Esophagus muscularis mucosa (tissue), 4 donors: ENCODE data around the gene WDR75. TPM values are rescaled to one million over a fixed set of nuclear protein-coding genes. Genes with fewer than 3 reads are reported as not detected.
A peak's percentile ranks its signal among the peaks of the same experiment; 100 is the strongest.

Experiments used
- DNase-seq: peaks from one replicate; pipeline ENCODE4 v3.0.0-alpha.2; 2017; ENCODE audit errors: extremely low spot score
- H3K27ac ChIP-seq, 4 donors: fragments of 200-600 bp; sonication (generic); replicated peaks in 1 of 4; 1 replicate in 3 of 4; 2 replicates in 1 of 4; pipeline ENCODE4 v1.5.1; 2016 to 2019; ENCODE audit warnings: mild to moderate bottlenecking in 1 of 4
- H3K27me3 ChIP-seq, 4 donors: fragments of 200-600 bp; sonication (generic); one replicate each; pipeline versions ENCODE4 v1.5.1 to v1.6.0; 2016 to 2019
- H3K36me3 ChIP-seq, 4 donors: fragments of 200-600 bp; sonication (generic); one replicate each; pipeline ENCODE4 v1.5.1; 2016 to 2019
- H3K4me1 ChIP-seq, 4 donors: fragments of 200-600 bp; sonication (generic); one replicate each; pipeline ENCODE4 v1.5.1; 2016 to 2019
- H3K4me3 ChIP-seq, 4 donors: fragments of 200-600 bp; sonication (generic); 1 replicate in 2 of 4; 2 replicates in 2 of 4; pipeline ENCODE4 v1.5.1; 2016 to 2019; ENCODE audit warnings: mild to moderate bottlenecking in 4 of 4, moderate library complexity in 1 of 4
- H3K9me3 ChIP-seq, 4 donors: fragments of 200-600 bp; sonication (generic); 1 replicate in 3 of 4; 2 replicates in 1 of 4; pipeline ENCODE4 v1.5.1; 2016 to 2019
- EP300 ChIP-seq: sonication (generic); formaldehyde crosslinking; IDR thresholded peaks from one replicate; pipeline ENCODE4 v1.6.1; 2017; ENCODE audit warnings: antibody characterized with exemption
- POLR2A ChIP-seq: fragments of 450-650 bp; IDR thresholded peaks from one replicate; pipeline ENCODE4 v1.6.1; 2017; ENCODE audit warnings: antibody characterized with exemption, moderate library complexity, mild to moderate bottlenecking, low read depth
- POLR2AphosphoS5 ChIP-seq, 2 donors: sonication (generic); formaldehyde crosslinking; IDR thresholded peaks; one replicate each; pipeline ENCODE4 v1.6.1; 2017; ENCODE audit warnings: antibody characterized with exemption in 2 of 2
- WGBS: methylation state at CpG from one replicate; pipeline ENCODE4 v1.1.5; 2018; 5-methylcytosine and 5-hydroxymethylcytosine counted together
- intact Hi-C: fragments of 100-400 bp; cut with DNase I; formaldehyde crosslinking; loops from one replicate; pipeline ENCODE4 v1.15.1; 2023
- total RNA-seq, 4 donors: library from RNA; depleted of rRNA; stranded (reverse); fragments of >200 nt; gene quantifications; one replicate each; pipeline versions ENCODE4 v1.1.0 to v1.2.1, GENCODE V29; 2016
- TF ChIP-seq, protein P1 (sequence below), 3 experiments: fragments of 200-600 bp in 2 of 3; fragments of 450-650 bp in 1 of 3; sonication (generic) in 2 of 3; IDR thresholded peaks; one replicate each; pipeline ENCODE4 v1.5.1; 2017 to 2019; ENCODE audit warnings: antibody characterized with exemption in 3 of 3, mild to moderate bottlenecking in 2 of 3, moderate library complexity in 1 of 3

The WDR75 gene
- total RNA-seq, 4 donors from 2014 or later, result 18.7 to 35.3 (median 24.7) TPM

DNA sequence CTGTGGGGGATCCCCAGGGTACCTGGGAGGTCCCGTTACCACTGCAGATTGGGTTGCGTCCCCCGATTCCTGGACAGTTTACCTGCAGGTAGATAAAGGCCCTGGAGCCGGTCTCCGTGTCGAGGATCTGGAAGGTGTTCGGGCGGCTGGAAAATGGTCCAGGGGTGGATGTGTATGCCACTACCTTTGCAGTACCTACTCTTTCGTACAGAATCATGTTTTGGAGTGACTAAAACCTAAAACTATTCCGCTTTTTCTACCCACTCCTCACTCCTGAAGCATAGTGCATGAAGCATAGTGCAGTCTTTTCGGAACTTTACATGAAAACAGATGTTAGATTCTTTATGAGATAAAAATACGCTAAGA is 418 bp downstream of the WDR75 start:
- Histone ChIP-seq H3K36me3 (no peaks in the 10 kb centered on the region), H3K4me3 (peak overlapping the region; percentile 71 to 87 (median 78)), H3K27ac (peak overlapping the region; percentile 89 to 93 (median 92)), H3K9me3 (no peaks in the 10 kb centered on the region), H3K4me1 (peaks cover 17 to 38% (median 35%) of the 10 kb centered on the region in 4 donors), H3K27me3 (no peaks in the 10 kb centered on the region)
- 2% methylated on average over 8 of the region's 12 CpGs for WGBS
- TF ChIP-seq POLR2AphosphoS5 (IDR thresholded peaks at IDR 0.05), result no peak
- TF ChIP-seq, protein P1, sequence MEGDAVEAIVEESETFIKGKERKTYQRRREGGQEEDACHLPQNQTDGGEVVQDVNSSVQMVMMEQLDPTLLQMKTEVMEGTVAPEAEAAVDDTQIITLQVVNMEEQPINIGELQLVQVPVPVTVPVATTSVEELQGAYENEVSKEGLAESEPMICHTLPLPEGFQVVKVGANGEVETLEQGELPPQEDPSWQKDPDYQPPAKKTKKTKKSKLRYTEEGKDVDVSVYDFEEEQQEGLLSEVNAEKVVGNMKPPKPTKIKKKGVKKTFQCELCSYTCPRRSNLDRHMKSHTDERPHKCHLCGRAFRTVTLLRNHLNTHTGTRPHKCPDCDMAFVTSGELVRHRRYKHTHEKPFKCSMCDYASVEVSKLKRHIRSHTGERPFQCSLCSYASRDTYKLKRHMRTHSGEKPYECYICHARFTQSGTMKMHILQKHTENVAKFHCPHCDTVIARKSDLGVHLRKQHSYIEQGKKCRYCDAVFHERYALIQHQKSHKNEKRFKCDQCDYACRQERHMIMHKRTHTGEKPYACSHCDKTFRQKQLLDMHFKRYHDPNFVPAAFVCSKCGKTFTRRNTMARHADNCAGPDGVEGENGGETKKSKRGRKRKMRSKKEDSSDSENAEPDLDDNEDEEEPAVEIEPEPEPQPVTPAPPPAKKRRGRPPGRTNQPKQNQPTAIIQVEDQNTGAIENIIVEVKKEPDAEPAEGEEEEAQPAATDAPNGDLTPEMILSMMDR (IDR thresholded peaks at IDR 0.05), result no peak
- TF ChIP-seq POLR2A, result no peak
- TF ChIP-seq EP300, result no peak
- intact Hi-C loops, result loop anchor here (5.0 kb wide), 1 partner anchor 136 kb away; no protein-coding TSS in a partner anchor
- no peak for DNase-seq

DNA sequence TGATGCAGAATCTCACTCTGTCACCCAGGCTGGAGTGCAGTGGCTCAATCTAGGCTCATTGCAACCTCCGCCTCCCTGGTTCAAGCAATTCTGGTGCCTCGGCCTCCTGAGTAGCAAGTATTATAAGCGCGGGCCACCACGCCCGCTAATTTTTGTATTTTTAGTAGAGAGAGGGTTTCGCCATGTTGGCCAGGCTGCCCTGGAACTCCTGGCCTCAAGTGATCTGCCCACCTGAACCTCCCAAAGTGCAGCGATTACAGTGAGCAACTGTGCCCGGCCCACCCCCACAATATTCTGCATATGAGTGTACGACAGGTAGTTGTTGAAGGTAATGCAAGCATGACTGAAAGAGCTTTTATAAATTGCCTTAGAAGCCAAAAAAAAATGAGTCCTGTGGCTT is 1.2 kb downstream of the WDR75 start:
- H3K4me3 ChIP-seq, result peak overlapping the region in 3 of 4 donors; percentile 77 to 87 (median 79)
- 95% methylated on average over 10 of the region's 10 CpGs for WGBS
- intact Hi-C loops, result loop anchor here (5.0 kb wide), 1 partner anchor 135 kb away; no protein-coding TSS in a partner anchor

DNA sequence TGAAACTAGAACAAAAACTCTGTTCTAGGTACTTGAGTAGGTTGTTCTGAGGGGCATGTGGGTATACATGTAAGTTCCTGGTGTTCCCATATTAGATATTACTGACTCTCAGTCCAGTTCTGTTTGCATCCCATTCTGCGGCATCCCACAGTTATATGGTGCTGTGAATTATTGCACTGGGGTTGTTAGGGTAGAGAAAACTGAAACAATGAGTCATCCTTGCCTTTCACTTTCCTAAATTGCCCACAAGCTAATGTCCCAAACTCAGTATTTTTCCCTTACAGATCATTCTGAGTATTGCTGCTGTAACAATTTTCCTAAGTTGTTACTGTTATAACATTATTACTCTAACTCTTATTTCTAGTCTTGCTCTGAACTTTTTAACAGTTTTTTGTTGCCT is 3.0 kb downstream of the WDR75 start:
- H3K4me1 ChIP-seq, result peaks cover 17 to 38% (median 35%) of the 10 kb centered on the region in 4 donors
- no peak for DNase-seq
- H3K27me3 ChIP-seq, result no peaks in the 10 kb centered on the region
- H3K36me3 ChIP-seq, result peaks cover 7 to 19% (median 11%) of the 10 kb centered on the region in 4 donors
- no peak overlapping the region for H3K27ac ChIP-seq
- WGBS, result 95% methylated on average over 1 of the region's 1 CpG
- intact Hi-C loops, result loop anchor here (5.0 kb wide), 1 partner anchor 133 kb away; no protein-coding TSS in a partner anchor
- H3K9me3 ChIP-seq, result no peaks in the 10 kb centered on the region
- H3K4me3 ChIP-seq, result no peak overlapping the region
- TF ChIP-seq, protein P1 (IDR thresholded peaks at IDR 0.05), result no peak
- no peak for TF ChIP-seq EP300
- TF ChIP-seq POLR2AphosphoS5 (IDR thresholded peaks at IDR 0.05), result no peak
- no peak for TF ChIP-seq POLR2A

More for the DNA sequence above, 1.2 kb downstream of the WDR75 start:
- Histone ChIP-seq H3K4me1 (peaks cover 17 to 38% (median 35%) of the 10 kb centered on the region in 4 donors), H3K27ac (no peak overlapping the region), H3K9me3 (no peaks in the 10 kb centered on the region), H3K27me3 (no peaks in the 10 kb centered on the region), H3K36me3 (peaks cover 0 to under 1% (median 0%) of the 10 kb centered on the region in 4 donors)
- TF ChIP-seq EP300, result no peak
- TF ChIP-seq POLR2A, result no peak
- no peak for TF ChIP-seq POLR2AphosphoS5 (IDR thresholded peaks at IDR 0.05)
- TF ChIP-seq, protein P1 (IDR thresholded peaks at IDR 0.05), result no peak
- DNase-seq, result no peak

DNA sequence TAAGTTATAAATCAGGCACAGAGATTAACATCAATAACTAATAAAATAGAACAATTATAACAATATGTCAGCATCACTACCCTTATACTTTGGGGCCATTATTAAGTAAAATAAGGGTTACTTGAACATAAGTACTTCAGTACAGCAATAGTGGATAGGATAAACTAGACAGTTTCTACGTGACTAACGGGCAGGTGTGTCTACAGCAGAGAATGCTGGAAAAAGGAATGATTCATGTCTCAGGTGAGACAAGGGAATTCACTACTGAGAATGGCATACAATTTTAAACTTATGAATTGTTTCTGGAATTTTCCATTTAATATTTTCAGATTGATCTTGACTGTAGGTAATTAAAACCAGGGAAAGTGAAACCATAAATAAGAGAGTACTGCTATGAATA is 5.5 kb downstream of the WDR75 start:
- no peak for DNase-seq
- Histone ChIP-seq H3K9me3 (no peaks in the 10 kb centered on the region), H3K27ac (no peak overlapping the region), H3K4me3 (no peak overlapping the region), H3K4me1 (peaks cover 12 to 31% (median 28%) of the 10 kb centered on the region in 4 donors), H3K36me3 (peaks cover 19 to 42% (median 28%) of the 10 kb centered on the region in 4 donors), H3K27me3 (no peaks in the 10 kb centered on the region)
- WGBS, result 91% methylated on average over 2 of the region's 2 CpGs
- no peak for TF ChIP-seq EP300
- TF ChIP-seq, protein P1 (IDR thresholded peaks at IDR 0.05), result no peak
- no peak for TF ChIP-seq POLR2A
- intact Hi-C loops, result no loop called here

DNA sequence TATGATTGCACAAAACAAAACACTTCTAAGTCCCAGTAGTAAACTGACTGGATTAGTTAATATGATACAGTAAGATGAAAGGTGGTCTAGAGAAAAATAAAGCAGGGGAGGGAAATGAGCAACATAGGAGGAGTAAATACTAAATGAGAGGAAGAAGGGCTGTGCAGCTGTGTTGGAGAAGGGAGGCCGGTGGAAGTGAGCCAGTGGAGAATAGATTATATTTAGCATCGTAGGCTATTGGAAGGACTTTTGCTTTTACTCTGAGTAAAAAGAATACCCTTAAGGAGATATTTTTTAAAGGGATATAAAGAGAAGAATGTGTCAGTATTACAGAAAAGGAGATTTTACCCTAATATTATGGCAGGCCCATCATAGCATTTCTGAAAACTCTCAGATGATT is 12.7 kb downstream of the WDR75 start:
- Histone ChIP-seq H3K36me3 (peaks cover 41 to 95% (median 70%) of the 10 kb centered on the region in 4 donors), H3K27ac (peak overlapping the region in 1 of 4 donors; percentile 16), H3K4me3 (no peak overlapping the region), H3K27me3 (no peaks in the 10 kb centered on the region), H3K9me3 (no peaks in the 10 kb centered on the region), H3K4me1 (peaks cover 0 to 21% (median 13%) of the 10 kb centered on the region in 4 donors)
- intact Hi-C loops, result no loop called here
- WGBS, result 39% methylated on average over 2 of the region's 2 CpGs
- TF ChIP-seq, protein P1 (IDR thresholded peaks at IDR 0.05), result no peak
- TF ChIP-seq EP300, result no peak
- DNase-seq, result no peak
